ENCODE measurements around the gene TXNRD1. TPM values are rescaled to one million over a fixed set of nuclear protein-coding genes. Genes with fewer than 3 reads are reported as not detected.

Gene TXNRD1
- total RNA-seq, 3 donors from 2014 or later = 76.0 to 117 (median 77.5) TPM

- Histone ChIP-seq H3K4me3 (no peak overlapping the region), H3K9me3 (no peaks in the 10 kb centered on the region), H3K4me1 (ENCODE audit: low read depth) (no peaks in the 10 kb centered on the region), H3K36me3 (ENCODE audit: low read depth) (no peaks in the 10 kb centered on the region)
- no peak for ATAC-seq
- no peak for TF ChIP-seq CTCF (IDR thresholded peaks at IDR 0.05)
- intact Hi-C loops (cut with DNase I, micrococcal nuclease) = no loop called here
- no peak for DNase-seq
Observed at GRCh38 chr12:104243971-104244370, 28.4 kb downstream of the TXNRD1 start.

GRCh38 chr12:104247698-104248097 lies 32.1 kb downstream of the TXNRD1 start:
- H3K36me3 ChIP-seq (ENCODE audit: low read depth) = no peaks in the 10 kb centered on the region
- TF ChIP-seq CTCF (IDR thresholded peaks at IDR 0.05) = no peak
- H3K9me3 ChIP-seq = no peaks in the 10 kb centered on the region
- intact Hi-C loops (cut with DNase I, micrococcal nuclease) = no loop called here
- no peaks in the 10 kb centered on the region for H3K4me1 ChIP-seq (ENCODE audit: low read depth)
- ATAC-seq (no peak), DNase-seq (no peak)
- no peak overlapping the region for H3K4me3 ChIP-seq

GRCh38 chr12:104248444-104248843 lies 32.9 kb downstream of the TXNRD1 start:
- intact Hi-C loops (cut with DNase I, micrococcal nuclease) = no loop called here
- TF ChIP-seq CTCF (IDR thresholded peaks at IDR 0.05) = no peak

GRCh38 chr12:104249017-104249416 lies 33.4 kb downstream of the TXNRD1 start:
- DNase-seq = no peak
- Histone ChIP-seq H3K9me3 (no peaks in the 10 kb centered on the region), H3K36me3 (ENCODE audit: low read depth) (no peaks in the 10 kb centered on the region), H3K4me1 (ENCODE audit: low read depth) (no peaks in the 10 kb centered on the region), H3K4me3 (no peak overlapping the region)
- no peak for ATAC-seq
- intact Hi-C loops (cut with DNase I, micrococcal nuclease) = no loop called here
- TF ChIP-seq CTCF (IDR thresholded peaks at IDR 0.05) = no peak

More at GRCh38 chr12:104248444-104248843, 32.9 kb downstream of the TXNRD1 start:
- Histone ChIP-seq H3K4me1 (ENCODE audit: low read depth) (no peaks in the 10 kb centered on the region), H3K4me3 (no peak overlapping the region), H3K9me3 (no peaks in the 10 kb centered on the region), H3K36me3 (ENCODE audit: low read depth) (no peaks in the 10 kb centered on the region)
- DNase-seq (no peak), ATAC-seq (no peak)

GRCh38 chr12:104249898-104250297 lies 34.3 kb downstream of the TXNRD1 start:
- H3K9me3 ChIP-seq = no peaks in the 10 kb centered on the region
- H3K4me1 ChIP-seq (ENCODE audit: low read depth) = no peaks in the 10 kb centered on the region
- TF ChIP-seq CTCF (IDR thresholded peaks at IDR 0.05) = no peak
- intact Hi-C loops (cut with DNase I, micrococcal nuclease) = no loop called here
- H3K4me3 ChIP-seq = no peak overlapping the region
- ATAC-seq (no peak), DNase-seq (no peak)
- H3K36me3 ChIP-seq (ENCODE audit: low read depth) = no peaks in the 10 kb centered on the region

Measured in mucosa of descending colon (tissue), 3 donors.